PC-3 (cell line): ENCODE results near the gene UBE2G1. TPM values are rescaled to one million over a fixed set of nuclear protein-coding genes. Genes with fewer than 3 reads are reported as not detected.

ENCODE experiments used
- ATAC-seq: fragments of 200-7000 bp; cut with Tn5 transposase; 2 replicates; pipeline ENCODE4 v1.9.1; 2020; ENCODE audit warnings: mild to moderate bottlenecking, moderate library complexity
- BruUV-seq: library from RNA; stranded (reverse); fragments of 400-500 nt; replicated peaks from 2 replicates; lab custom pipeline; 2021; lab: Mats Ljungman, UMichigan
- CTCF ChIA-PET: fragments of 300-600 bp; sonication (Branson Sonifier 250); formaldehyde crosslinking; loops from one replicate; lab custom pipeline; 2022; ENCODE audit warnings: antibody characterized with exemption; lab: Charles Lee
- POLR2A ChIA-PET: fragments of 300-600 bp; sonication (Branson Sonifier 250); formaldehyde crosslinking; loops from one replicate; lab custom pipeline; 2022; ENCODE audit warnings: antibody characterized with exemption; ENCODE audit not compliant: unreplicated experiment; lab: Charles Lee
- DNase-seq: peaks from one replicate; pipeline ENCODE4 v3.0.0-alpha.2; 2015
- H2AFZ ChIP-seq: fragments of 300-600 bp; sonication (generic); 2 replicates; pipeline ENCODE4 v1.6.0; 2016; ENCODE audit warnings: antibody characterized with exemption, low read length
- H3F3A ChIP-seq: fragments of 300-600 bp; sonication (generic); one replicate; pipeline ENCODE4 v1.6.0; 2017; ENCODE audit warnings: antibody characterized with exemption, low read length, control low read depth, mild to moderate bottlenecking; ENCODE audit not compliant: unreplicated experiment
- H3K27ac ChIP-seq: fragments of 300-600 bp; sonication (generic); 2 replicates; pipeline ENCODE4 v1.5.1; 2016; ENCODE audit warnings: mild to moderate bottlenecking, low read length
- H3K27me3 ChIP-seq: fragments of 300-600 bp; sonication (generic); 2 replicates; pipeline ENCODE4 v1.6.1; 2016; ENCODE audit warnings: low read length, mixed read lengths
- H3K36me3 ChIP-seq: fragments of 300-600 bp; sonication (generic); 2 replicates; pipeline ENCODE4 v1.6.1; 2016; ENCODE audit warnings: low read depth, mixed run types, low read length, mixed read lengths
- H3K4me1 ChIP-seq: fragments of 300-600 bp; sonication (generic); 2 replicates; pipeline ENCODE4 v1.5.1; 2016; ENCODE audit warnings: low read length; ENCODE audit not compliant: insufficient read depth
- H3K4me2 ChIP-seq: fragments of 300-600 bp; sonication (generic); 2 replicates; pipeline ENCODE4 v1.6.0; 2016; ENCODE audit warnings: low read length
- H3K4me3 ChIP-seq: fragments of 300-600 bp; sonication (generic); 2 replicates; pipeline ENCODE4 v1.5.1; 2016; ENCODE audit warnings: mild to moderate bottlenecking, low read length, mixed read lengths
- H3K79me2 ChIP-seq: fragments of 300-600 bp; sonication (generic); 2 replicates; pipeline ENCODE4 v1.6.1; 2017; ENCODE audit warnings: low read length, mixed read lengths
- H3K9ac ChIP-seq: fragments of 300-600 bp; sonication (generic); 2 replicates; pipeline ENCODE4 v1.6.0; 2016; ENCODE audit warnings: mild to moderate bottlenecking, low read length
- H3K9me2 ChIP-seq: fragments of 300-600 bp; sonication (generic); replicated peaks from 2 replicates; pipeline ENCODE4 v1.6.1; 2016; ENCODE audit warnings: mixed run types, low read length, mixed read lengths
- H3K9me3 ChIP-seq: fragments of 300-600 bp; sonication (generic); 2 replicates; pipeline ENCODE4 v1.6.1; 2016; ENCODE audit warnings: low read length, mixed read lengths
- H4K20me1 ChIP-seq: fragments of 300-600 bp; sonication (generic); 2 replicates; pipeline ENCODE4 v1.6.1; 2016; ENCODE audit warnings: low read length, mixed read lengths
- EZH2 ChIP-seq: fragments of 300-600 bp; sonication (generic); IDR thresholded peaks from one replicate; pipeline ENCODE4 v1.6.1; 2017; ENCODE audit warnings: antibody characterized with exemption, mild to moderate bottlenecking, low read length; ENCODE audit not compliant: unreplicated experiment
- EZH2phosphoT487 ChIP-seq: fragments of 300-600 bp; sonication (generic); IDR thresholded peaks from 2 replicates; pipeline ENCODE4 v1.6.1; 2018; ENCODE audit warnings: mild to moderate bottlenecking, antibody characterized with exemption, low read length, borderline replicate concordance
- intact Hi-C: fragments of 100-400 bp; cut with micrococcal nuclease; formaldehyde crosslinking; loops from 2 replicates; pipeline ENCODE4 v1.9.0; 2023
- total RNA-seq: library from RNA; depleted of rRNA; stranded (reverse); fragments of >200 nt; gene quantifications from 2 replicates; pipeline ENCODE4 v1.2.3, GENCODE V29; 2014
- TF ChIP-seq, protein P1 (sequence below): fragments of 300-600 bp; sonication (generic); conservative IDR thresholded peaks from 2 replicates; pipeline ENCODE4 v1.5.1; 2017; ENCODE audit warnings: antibody characterized with exemption, low read depth, mild to moderate bottlenecking, low read length

The UBE2G1 gene
- total RNA-seq, 1 experiment from 2014 or later: 35.8 TPM

GRCh38 chr17:4340914-4341615, 25.4 kb downstream of the UBE2G1 start:
- peaks cover 100% of the 10 kb centered on the region for H3K79me2 ChIP-seq
- ATAC-seq (no peak), DNase-seq (no peak)
- H3K9me2 ChIP-seq: no peaks in the 10 kb centered on the region
- H3K27me3 ChIP-seq: no peaks in the 10 kb centered on the region
- no peaks in the 10 kb centered on the region for H3K9me3 ChIP-seq
- no peak overlapping the region for H3K27ac ChIP-seq
- no TSS peak for BruUV-seq
- no peak overlapping the region for H2AFZ ChIP-seq
- POLR2A ChIA-PET: no interaction called here
- no peaks in the 10 kb centered on the region for H3F3A ChIP-seq
- no peaks in the 10 kb centered on the region for H3K36me3 ChIP-seq
- H3K4me1 ChIP-seq: peaks cover 13% of the 10 kb centered on the region
- H3K4me3 ChIP-seq: no peak overlapping the region
- CTCF ChIA-PET: no interaction called here
- TF ChIP-seq EZH2phosphoT487: no peak
- TF ChIP-seq EZH2: no peak
- TF ChIP-seq, protein P1, sequence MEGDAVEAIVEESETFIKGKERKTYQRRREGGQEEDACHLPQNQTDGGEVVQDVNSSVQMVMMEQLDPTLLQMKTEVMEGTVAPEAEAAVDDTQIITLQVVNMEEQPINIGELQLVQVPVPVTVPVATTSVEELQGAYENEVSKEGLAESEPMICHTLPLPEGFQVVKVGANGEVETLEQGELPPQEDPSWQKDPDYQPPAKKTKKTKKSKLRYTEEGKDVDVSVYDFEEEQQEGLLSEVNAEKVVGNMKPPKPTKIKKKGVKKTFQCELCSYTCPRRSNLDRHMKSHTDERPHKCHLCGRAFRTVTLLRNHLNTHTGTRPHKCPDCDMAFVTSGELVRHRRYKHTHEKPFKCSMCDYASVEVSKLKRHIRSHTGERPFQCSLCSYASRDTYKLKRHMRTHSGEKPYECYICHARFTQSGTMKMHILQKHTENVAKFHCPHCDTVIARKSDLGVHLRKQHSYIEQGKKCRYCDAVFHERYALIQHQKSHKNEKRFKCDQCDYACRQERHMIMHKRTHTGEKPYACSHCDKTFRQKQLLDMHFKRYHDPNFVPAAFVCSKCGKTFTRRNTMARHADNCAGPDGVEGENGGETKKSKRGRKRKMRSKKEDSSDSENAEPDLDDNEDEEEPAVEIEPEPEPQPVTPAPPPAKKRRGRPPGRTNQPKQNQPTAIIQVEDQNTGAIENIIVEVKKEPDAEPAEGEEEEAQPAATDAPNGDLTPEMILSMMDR: no peak
- H3K4me2 ChIP-seq: no peak overlapping the region
- peaks cover 47% of the 10 kb centered on the region for H4K20me1 ChIP-seq
- intact Hi-C loops: no loop called here
- H3K9ac ChIP-seq: no peak overlapping the region

GRCh38 chr17:4334776-4335584, 31.5 kb downstream of the UBE2G1 start:
- peaks cover 98% of the 10 kb centered on the region for H3K79me2 ChIP-seq
- H3K36me3 ChIP-seq: no peaks in the 10 kb centered on the region
- TF ChIP-seq EZH2phosphoT487: no peak
- TF ChIP-seq EZH2: no peak
- TF ChIP-seq, protein P1: no peak
- intact Hi-C loops: no loop called here
- H2AFZ ChIP-seq: no peak overlapping the region
- no peak for DNase-seq
- peak; percentile 55 for ATAC-seq
- H3F3A ChIP-seq: peaks cover 3% of the 10 kb centered on the region
- 0 out of 2 replicates have a peak overlapping the region, but pooled peaks have one; percentile 16 for H3K4me2 ChIP-seq
- ChIA-PET CTCF (no interaction called here), POLR2A (no interaction called here)
- no peak overlapping the region for H3K4me3 ChIP-seq
- peaks cover 17% of the 10 kb centered on the region; the same call in 1 of the 2 replicates for H4K20me1 ChIP-seq
- H3K4me1 ChIP-seq: peaks cover 32% of the 10 kb centered on the region
- no peak overlapping the region for H3K9ac ChIP-seq
- H3K27ac ChIP-seq: 0 out of 2 replicates have a peak overlapping the region, but pooled peaks have one; percentile 11
- no peaks in the 10 kb centered on the region for H3K9me2 ChIP-seq
- H3K9me3 ChIP-seq: no peaks in the 10 kb centered on the region
- no TSS peak for BruUV-seq
- no peaks in the 10 kb centered on the region for H3K27me3 ChIP-seq
